PC-3 (cell line): ENCODE results near the gene SEMA4C. TPM values are rescaled to one million over a fixed set of nuclear protein-coding genes. Genes with fewer than 3 reads are reported as not detected.

Source experiments
- ATAC-seq: fragments of 200-7000 bp; cut with Tn5 transposase; 2 replicates; pipeline ENCODE4 v1.9.1; 2020; ENCODE audit warnings: mild to moderate bottlenecking, moderate library complexity
- BruUV-seq: library from RNA; stranded (reverse); fragments of 400-500 nt; replicated peaks from 2 replicates; lab custom pipeline; 2021; lab: Mats Ljungman, UMichigan
- CTCF ChIA-PET: fragments of 300-600 bp; sonication (Branson Sonifier 250); formaldehyde crosslinking; loops from one replicate; lab custom pipeline; 2022; ENCODE audit warnings: antibody characterized with exemption; lab: Charles Lee
- POLR2A ChIA-PET: fragments of 300-600 bp; sonication (Branson Sonifier 250); formaldehyde crosslinking; loops from one replicate; lab custom pipeline; 2022; ENCODE audit warnings: antibody characterized with exemption; ENCODE audit not compliant: unreplicated experiment; lab: Charles Lee
- DNase-seq: peaks from one replicate; pipeline ENCODE4 v3.0.0-alpha.2; 2015
- H2AFZ ChIP-seq: fragments of 300-600 bp; sonication (generic); 2 replicates; pipeline ENCODE4 v1.6.0; 2016; ENCODE audit warnings: antibody characterized with exemption, low read length
- H3F3A ChIP-seq: fragments of 300-600 bp; sonication (generic); one replicate; pipeline ENCODE4 v1.6.0; 2017; ENCODE audit warnings: antibody characterized with exemption, low read length, control low read depth, mild to moderate bottlenecking; ENCODE audit not compliant: unreplicated experiment
- H3K27ac ChIP-seq: fragments of 300-600 bp; sonication (generic); 2 replicates; pipeline ENCODE4 v1.5.1; 2016; ENCODE audit warnings: mild to moderate bottlenecking, low read length
- H3K27me3 ChIP-seq: fragments of 300-600 bp; sonication (generic); 2 replicates; pipeline ENCODE4 v1.6.1; 2016; ENCODE audit warnings: low read length, mixed read lengths
- H3K36me3 ChIP-seq: fragments of 300-600 bp; sonication (generic); 2 replicates; pipeline ENCODE4 v1.6.1; 2016; ENCODE audit warnings: low read depth, mixed run types, low read length, mixed read lengths
- H3K4me1 ChIP-seq: fragments of 300-600 bp; sonication (generic); 2 replicates; pipeline ENCODE4 v1.5.1; 2016; ENCODE audit warnings: low read length; ENCODE audit not compliant: insufficient read depth
- H3K4me2 ChIP-seq: fragments of 300-600 bp; sonication (generic); 2 replicates; pipeline ENCODE4 v1.6.0; 2016; ENCODE audit warnings: low read length
- H3K4me3 ChIP-seq: fragments of 300-600 bp; sonication (generic); 2 replicates; pipeline ENCODE4 v1.5.1; 2016; ENCODE audit warnings: mild to moderate bottlenecking, low read length, mixed read lengths
- H3K79me2 ChIP-seq: fragments of 300-600 bp; sonication (generic); 2 replicates; pipeline ENCODE4 v1.6.1; 2017; ENCODE audit warnings: low read length, mixed read lengths
- H3K9ac ChIP-seq: fragments of 300-600 bp; sonication (generic); 2 replicates; pipeline ENCODE4 v1.6.0; 2016; ENCODE audit warnings: mild to moderate bottlenecking, low read length
- H3K9me2 ChIP-seq: fragments of 300-600 bp; sonication (generic); replicated peaks from 2 replicates; pipeline ENCODE4 v1.6.1; 2016; ENCODE audit warnings: mixed run types, low read length, mixed read lengths
- H3K9me3 ChIP-seq: fragments of 300-600 bp; sonication (generic); 2 replicates; pipeline ENCODE4 v1.6.1; 2016; ENCODE audit warnings: low read length, mixed read lengths
- H4K20me1 ChIP-seq: fragments of 300-600 bp; sonication (generic); 2 replicates; pipeline ENCODE4 v1.6.1; 2016; ENCODE audit warnings: low read length, mixed read lengths
- EZH2 ChIP-seq: fragments of 300-600 bp; sonication (generic); IDR thresholded peaks from one replicate; pipeline ENCODE4 v1.6.1; 2017; ENCODE audit warnings: antibody characterized with exemption, mild to moderate bottlenecking, low read length; ENCODE audit not compliant: unreplicated experiment
- EZH2phosphoT487 ChIP-seq: fragments of 300-600 bp; sonication (generic); IDR thresholded peaks from 2 replicates; pipeline ENCODE4 v1.6.1; 2018; ENCODE audit warnings: mild to moderate bottlenecking, antibody characterized with exemption, low read length, borderline replicate concordance
- intact Hi-C: fragments of 100-400 bp; cut with micrococcal nuclease; formaldehyde crosslinking; loops from 2 replicates; pipeline ENCODE4 v1.9.0; 2023
- total RNA-seq: library from RNA; depleted of rRNA; stranded (reverse); fragments of >200 nt; gene quantifications from 2 replicates; pipeline ENCODE4 v1.2.3, GENCODE V29; 2014
- TF ChIP-seq, protein P1 (sequence below): fragments of 300-600 bp; sonication (generic); conservative IDR thresholded peaks from 2 replicates; pipeline ENCODE4 v1.5.1; 2017; ENCODE audit warnings: antibody characterized with exemption, low read depth, mild to moderate bottlenecking, low read length

Gene SEMA4C
- total RNA-seq, 1 experiment from 2014 or later = 20.6 TPM

DNA sequence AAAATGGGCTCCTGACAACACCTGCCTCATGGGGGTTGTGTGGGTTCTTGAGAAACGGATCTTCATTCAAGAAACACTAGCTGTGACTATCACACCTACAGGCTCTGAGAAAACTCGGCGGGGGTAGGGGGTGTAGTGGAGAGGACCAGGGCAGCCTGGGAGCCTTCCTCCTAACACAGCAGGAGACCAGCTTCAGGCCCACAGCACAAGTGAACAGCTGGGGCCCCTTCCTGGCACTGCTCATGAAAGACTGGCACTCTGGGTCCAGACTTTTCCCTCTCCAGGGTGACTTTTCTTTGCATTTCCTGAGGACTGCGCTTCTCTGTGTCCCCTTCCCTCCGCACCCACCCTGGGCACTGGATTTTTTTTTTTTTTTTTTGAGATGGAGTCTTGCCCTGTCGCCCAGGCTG is 7.2 kb upstream of the SEMA4C start:
- H4K20me1 ChIP-seq = no peaks in the 10 kb centered on the region
- H3F3A ChIP-seq = no peaks in the 10 kb centered on the region
- no peaks in the 10 kb centered on the region for H3K9me2 ChIP-seq
- H3K4me1 ChIP-seq = peaks cover 38% of the 10 kb centered on the region
- H3K27ac ChIP-seq = no peak overlapping the region
- CTCF ChIA-PET = no interaction called here
- no peak overlapping the region for H2AFZ ChIP-seq
- no peak overlapping the region for H3K9ac ChIP-seq
- no peak for DNase-seq
- no peaks in the 10 kb centered on the region for H3K27me3 ChIP-seq
- TF ChIP-seq EZH2phosphoT487 (no peak), EZH2 (no peak)
- TF ChIP-seq, protein P1, sequence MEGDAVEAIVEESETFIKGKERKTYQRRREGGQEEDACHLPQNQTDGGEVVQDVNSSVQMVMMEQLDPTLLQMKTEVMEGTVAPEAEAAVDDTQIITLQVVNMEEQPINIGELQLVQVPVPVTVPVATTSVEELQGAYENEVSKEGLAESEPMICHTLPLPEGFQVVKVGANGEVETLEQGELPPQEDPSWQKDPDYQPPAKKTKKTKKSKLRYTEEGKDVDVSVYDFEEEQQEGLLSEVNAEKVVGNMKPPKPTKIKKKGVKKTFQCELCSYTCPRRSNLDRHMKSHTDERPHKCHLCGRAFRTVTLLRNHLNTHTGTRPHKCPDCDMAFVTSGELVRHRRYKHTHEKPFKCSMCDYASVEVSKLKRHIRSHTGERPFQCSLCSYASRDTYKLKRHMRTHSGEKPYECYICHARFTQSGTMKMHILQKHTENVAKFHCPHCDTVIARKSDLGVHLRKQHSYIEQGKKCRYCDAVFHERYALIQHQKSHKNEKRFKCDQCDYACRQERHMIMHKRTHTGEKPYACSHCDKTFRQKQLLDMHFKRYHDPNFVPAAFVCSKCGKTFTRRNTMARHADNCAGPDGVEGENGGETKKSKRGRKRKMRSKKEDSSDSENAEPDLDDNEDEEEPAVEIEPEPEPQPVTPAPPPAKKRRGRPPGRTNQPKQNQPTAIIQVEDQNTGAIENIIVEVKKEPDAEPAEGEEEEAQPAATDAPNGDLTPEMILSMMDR = no peak
- POLR2A ChIA-PET = interaction anchor here (0.6 kb wide), 1 partner anchor 48 kb away, joined by 5 read pairs; no protein-coding TSS in a partner anchor
- intact Hi-C loops = no loop called here
- H3K4me2 ChIP-seq = 0 out of 2 replicates have a peak overlapping the region, but pooled peaks have one; percentile 45
- no peak for ATAC-seq
- H3K4me3 ChIP-seq = no peak overlapping the region
- H3K79me2 ChIP-seq = no peaks in the 10 kb centered on the region
- no TSS peak for BruUV-seq
- no peaks in the 10 kb centered on the region for H3K9me3 ChIP-seq
- H3K36me3 ChIP-seq = no peaks in the 10 kb centered on the region

DNA sequence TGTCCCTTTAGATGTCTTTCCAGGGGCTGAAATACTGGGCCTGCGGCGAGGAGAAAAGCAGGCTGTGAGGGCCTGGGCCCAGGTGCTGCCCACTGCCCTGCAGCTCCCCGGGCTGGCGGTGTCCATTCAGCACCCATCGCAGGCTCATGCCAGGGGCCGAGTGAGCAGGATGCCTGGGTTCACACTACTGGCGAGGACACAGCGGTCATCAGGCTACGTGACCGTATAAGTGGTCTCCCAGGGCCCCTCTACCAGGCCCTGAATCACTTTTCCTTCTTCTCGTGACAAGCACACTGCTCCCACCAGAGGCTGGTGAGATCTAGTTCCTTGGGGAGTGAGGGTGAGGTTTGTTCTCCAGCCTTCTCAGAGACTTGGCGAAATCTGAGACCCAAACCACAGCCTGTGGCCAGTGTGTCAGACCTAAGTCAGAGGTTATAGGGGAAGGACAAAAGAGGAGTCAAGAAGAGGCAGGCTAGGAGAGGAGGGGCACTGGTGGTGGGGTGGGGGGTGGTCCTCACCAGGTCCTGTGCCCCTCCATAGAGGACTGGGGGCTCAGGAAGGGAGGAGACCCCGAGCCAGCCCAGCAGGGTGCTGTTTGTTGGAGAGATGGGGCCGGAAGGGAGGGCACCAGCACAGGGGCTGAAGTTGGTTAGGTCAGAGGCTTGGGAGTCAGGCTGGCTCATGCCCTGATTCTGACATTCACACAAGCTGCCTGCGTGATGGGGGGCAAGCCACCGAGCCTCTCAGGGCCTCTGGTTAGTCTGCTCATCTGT is 6.6 kb upstream of the SEMA4C start:
- H3K9ac ChIP-seq = no peak overlapping the region
- BruUV-seq = no TSS peak
- H3K4me1 ChIP-seq = peaks cover 38% of the 10 kb centered on the region
- DNase-seq (peak; percentile 68), ATAC-seq (peak; percentile 72)
- H3F3A ChIP-seq = no peaks in the 10 kb centered on the region
- no peaks in the 10 kb centered on the region for H3K9me2 ChIP-seq
- no peak overlapping the region for H3K4me3 ChIP-seq
- intact Hi-C loops = no loop called here
- ChIA-PET POLR2A (no interaction called here), CTCF (no interaction called here)
- no peaks in the 10 kb centered on the region for H3K79me2 ChIP-seq
- no peaks in the 10 kb centered on the region for H3K9me3 ChIP-seq
- peak overlapping the region; percentile 61 for H3K27ac ChIP-seq
- H3K27me3 ChIP-seq = no peaks in the 10 kb centered on the region
- no peaks in the 10 kb centered on the region for H3K36me3 ChIP-seq
- peak overlapping the region; percentile 45; the same call in 1 of the 2 replicates for H3K4me2 ChIP-seq
- no peak overlapping the region for H2AFZ ChIP-seq
- H4K20me1 ChIP-seq = no peaks in the 10 kb centered on the region
- TF ChIP-seq EZH2phosphoT487 (no peak), EZH2 (no peak)
- TF ChIP-seq, protein P1 = no peak
